Fibroblast of skin of right biceps (primary cell): ENCODE results near the gene ARL4C.

ENCODE experiments used
- DNase-seq: peaks from one replicate; pipeline ENCODE4 v3.0.0-alpha.2; 2013

ARL4C gene

DNA sequence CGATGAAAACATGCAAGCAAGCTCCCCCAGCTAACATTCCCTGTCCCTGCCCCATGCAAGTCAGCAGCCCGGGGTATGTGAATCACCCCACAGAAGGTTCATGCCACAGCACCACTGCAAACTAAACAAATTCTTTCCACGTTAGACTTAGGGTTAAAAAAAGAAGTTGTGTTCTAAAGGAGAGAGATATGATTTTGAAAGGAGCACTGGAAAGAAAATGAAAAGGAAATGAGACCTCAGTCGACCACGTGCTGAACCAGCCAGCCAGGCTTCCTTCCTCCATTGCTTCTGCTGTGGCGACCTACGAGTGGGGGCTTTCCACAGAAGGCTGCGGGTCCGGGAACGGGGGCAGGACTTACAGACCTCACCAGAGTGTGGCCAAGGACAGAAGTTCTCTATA, 52.0 kb downstream of the ARL4C start:
- peak; percentile 94 for DNase-seq

- peak; percentile 39 for DNase-seq
These were observed 52.6 kb downstream of the ARL4C start for GRCh38 chr2:234444242-234444730.
